Astrocyte (in vitro differentiated cells and primary cell): ENCODE measurements around the gene SDR42E2.

Experiments used
- EZH2 ChIP-seq: IDR thresholded peaks from 2 replicates; pipeline ENCODE4 v1.6.1; 2012; ENCODE audit warnings: mild to moderate bottlenecking, low read length, inconsistent platforms; ENCODE audit not compliant: insufficient read depth
- TF ChIP-seq, protein P1 (sequence below): IDR thresholded peaks from 2 replicates; pipeline ENCODE4 v1.5.1; 2011; ENCODE audit warnings: low read depth, mild to moderate bottlenecking, inconsistent platforms, low read length, moderate library complexity; ENCODE audit not compliant: insufficient read depth

DNA sequence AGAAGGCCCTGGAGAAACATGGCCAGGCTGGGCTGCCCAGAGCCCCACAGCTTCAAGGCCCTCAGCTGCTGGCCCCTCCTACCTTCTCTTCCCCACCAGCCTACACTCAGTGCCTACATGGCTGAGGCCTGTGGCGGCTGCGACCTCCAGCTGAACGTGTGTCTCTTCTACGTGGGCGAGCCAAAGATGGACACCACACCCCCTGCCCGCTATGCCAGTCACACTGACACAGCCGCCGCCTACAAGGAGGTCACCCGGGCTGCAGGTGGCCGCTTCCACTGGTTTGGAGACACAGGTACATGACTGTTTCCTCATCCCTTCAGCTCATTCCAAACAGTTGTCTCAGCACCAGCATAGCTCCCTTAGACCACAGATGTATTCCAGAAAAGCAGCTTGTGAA is 29.5 kb upstream of the SDR42E2 start:
- no peak for TF ChIP-seq EZH2
- TF ChIP-seq, protein P1, sequence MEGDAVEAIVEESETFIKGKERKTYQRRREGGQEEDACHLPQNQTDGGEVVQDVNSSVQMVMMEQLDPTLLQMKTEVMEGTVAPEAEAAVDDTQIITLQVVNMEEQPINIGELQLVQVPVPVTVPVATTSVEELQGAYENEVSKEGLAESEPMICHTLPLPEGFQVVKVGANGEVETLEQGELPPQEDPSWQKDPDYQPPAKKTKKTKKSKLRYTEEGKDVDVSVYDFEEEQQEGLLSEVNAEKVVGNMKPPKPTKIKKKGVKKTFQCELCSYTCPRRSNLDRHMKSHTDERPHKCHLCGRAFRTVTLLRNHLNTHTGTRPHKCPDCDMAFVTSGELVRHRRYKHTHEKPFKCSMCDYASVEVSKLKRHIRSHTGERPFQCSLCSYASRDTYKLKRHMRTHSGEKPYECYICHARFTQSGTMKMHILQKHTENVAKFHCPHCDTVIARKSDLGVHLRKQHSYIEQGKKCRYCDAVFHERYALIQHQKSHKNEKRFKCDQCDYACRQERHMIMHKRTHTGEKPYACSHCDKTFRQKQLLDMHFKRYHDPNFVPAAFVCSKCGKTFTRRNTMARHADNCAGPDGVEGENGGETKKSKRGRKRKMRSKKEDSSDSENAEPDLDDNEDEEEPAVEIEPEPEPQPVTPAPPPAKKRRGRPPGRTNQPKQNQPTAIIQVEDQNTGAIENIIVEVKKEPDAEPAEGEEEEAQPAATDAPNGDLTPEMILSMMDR: no peak
